ENCODE results near the gene LRWD1. TPM values are rescaled to one million over a fixed set of nuclear protein-coding genes. Genes with fewer than 3 reads are reported as not detected.

The LRWD1 gene
- 21.8 and 22.0 TPM in 2 replicates for total RNA-seq

DNA sequence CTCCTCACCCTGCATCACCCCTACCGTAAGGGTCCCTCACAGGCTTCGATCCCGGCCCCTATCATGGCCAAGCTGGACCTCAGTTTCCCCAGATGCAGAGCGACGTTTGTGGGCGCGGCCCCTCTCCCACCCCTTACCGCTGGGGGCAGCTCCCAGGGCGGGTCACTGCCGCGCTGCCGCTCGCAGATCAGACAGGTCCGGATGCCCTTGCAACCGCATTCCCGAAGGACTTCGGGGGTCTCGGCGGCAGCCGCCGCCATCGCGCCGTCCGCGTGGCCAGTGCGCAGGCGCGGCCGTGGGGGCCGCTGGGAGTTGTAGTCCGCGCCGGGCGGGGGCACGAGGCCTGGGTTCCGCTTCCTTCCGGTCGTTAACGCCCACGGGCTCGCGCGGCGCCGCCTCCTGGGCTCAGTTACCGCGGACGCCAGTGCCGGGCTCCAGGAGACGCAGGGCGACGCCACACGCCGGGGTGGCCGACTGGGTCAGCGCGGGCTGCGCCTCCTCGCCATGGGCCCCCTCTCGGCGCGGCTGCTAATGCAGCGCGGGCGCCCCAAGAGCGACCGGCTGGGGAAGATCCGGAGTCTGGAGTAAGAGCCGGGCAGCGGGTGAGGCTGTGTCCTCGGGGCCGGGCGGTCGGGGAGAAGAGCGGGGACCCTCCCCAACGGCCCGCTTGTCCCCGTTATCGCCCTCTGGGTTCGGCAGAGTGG lies at the start of gene LRWD1, which contains the start of gene ALKBH4:
LRWD1 (plus strand) TSS at position 408 of the 704 bp plus-strand sequence; CDS start at position 505, 97 bp downstream.
ALKBH4 (minus strand) TSS at position 287 of the 704 bp plus-strand sequence; CDS start at position 260, 27 bp downstream.
- Mint-ChIP-seq H3K27ac (peak within 1 kb of the TSS; percentile 83), H3K4me3 (ENCODE audit: low read depth) (peak within 1 kb of the TSS; percentile 90), H3K4me1 (ENCODE audit: low read depth) (peaks cover 21% of the 10 kb centered on the region), H3K36me3 (ENCODE audit: low read depth) (peaks cover 5% of the 10 kb centered on the region), H3K9me3 (no peaks in the 10 kb centered on the region), H3K27me3 (ENCODE audit: low read depth) (no peaks in the 10 kb centered on the region)
- intact Hi-C loops (cut with micrococcal nuclease) = loop anchor here (1.0 to 5.0 kb wide), 3 partner anchors 31 to 67 kb away; partner anchors contain the start of genes ORAI2 and PRKRIP1
- peak; percentile 92 for DNase-seq (ENCODE audit: low spot score)

DNA sequence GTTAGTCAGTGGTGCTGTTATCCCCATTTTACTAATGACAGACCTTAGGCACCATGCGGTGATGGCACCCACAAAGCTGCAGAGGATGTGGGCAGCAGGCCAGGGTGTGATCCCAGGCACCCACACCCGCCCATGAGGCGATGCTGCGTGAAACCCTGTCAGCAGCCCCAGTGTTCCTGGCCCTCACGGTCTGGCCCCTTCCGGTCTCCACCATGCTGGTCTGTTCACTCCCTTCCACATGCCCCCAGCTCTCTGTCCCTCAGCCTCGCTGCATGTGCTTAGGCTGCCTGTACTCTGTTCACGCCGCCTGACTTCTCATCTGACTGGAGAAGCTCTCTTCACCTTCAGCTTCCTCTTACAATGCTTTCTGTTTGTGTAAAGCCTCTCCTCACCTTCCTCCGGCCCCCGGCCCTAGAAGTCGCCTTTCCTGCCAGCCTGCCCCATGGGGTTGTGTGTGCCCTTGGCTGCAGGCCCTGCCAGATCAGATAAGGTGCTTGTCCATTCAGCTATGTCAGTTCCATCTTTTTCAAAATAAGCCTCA lies 49.0 kb upstream of the LRWD1 start:
- Mint-ChIP-seq H3K9me3 (no peaks in the 10 kb centered on the region), H3K4me1 (ENCODE audit: low read depth) (peaks cover 60% of the 10 kb centered on the region), H3K27me3 (ENCODE audit: low read depth) (no peaks in the 10 kb centered on the region), H3K36me3 (ENCODE audit: low read depth) (peaks cover 74% of the 10 kb centered on the region), H3K27ac (peak overlapping the region; percentile 97), H3K4me3 (ENCODE audit: low read depth) (peak overlapping the region; percentile 68)
- intact Hi-C loops (cut with micrococcal nuclease) = loop anchor here (1.0 to 2.0 kb wide), 2 partner anchors 11 to 15 kb away; no protein-coding TSS in a partner anchor
- DNase-seq (ENCODE audit: low spot score) = peak; percentile 60

DNA sequence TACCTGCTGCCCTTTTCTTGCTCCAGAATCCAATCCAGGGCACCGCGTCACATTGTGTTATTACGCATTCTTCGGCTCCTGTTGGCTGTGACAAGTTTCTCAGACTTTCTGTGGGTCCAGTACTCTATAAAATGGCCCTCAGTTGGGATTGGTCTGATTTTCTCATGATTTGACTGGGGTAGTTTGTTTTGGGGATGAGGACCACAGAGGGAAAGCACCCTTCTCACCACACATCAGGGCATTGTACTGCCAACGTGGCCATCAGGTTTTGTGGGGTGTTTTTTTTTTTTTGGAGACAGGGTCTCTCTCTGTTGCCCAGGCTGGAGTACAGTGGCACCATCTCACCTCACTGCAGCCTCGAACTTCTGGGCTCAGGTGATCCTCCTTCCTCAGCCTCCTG lies 48.4 kb upstream of the LRWD1 start:
- H3K36me3 Mint-ChIP-seq (ENCODE audit: low read depth) = peaks cover 74% of the 10 kb centered on the region
- peaks cover 63% of the 10 kb centered on the region for H3K4me1 Mint-ChIP-seq (ENCODE audit: low read depth)
- intact Hi-C loops (cut with micrococcal nuclease) = no loop called here

DNA sequence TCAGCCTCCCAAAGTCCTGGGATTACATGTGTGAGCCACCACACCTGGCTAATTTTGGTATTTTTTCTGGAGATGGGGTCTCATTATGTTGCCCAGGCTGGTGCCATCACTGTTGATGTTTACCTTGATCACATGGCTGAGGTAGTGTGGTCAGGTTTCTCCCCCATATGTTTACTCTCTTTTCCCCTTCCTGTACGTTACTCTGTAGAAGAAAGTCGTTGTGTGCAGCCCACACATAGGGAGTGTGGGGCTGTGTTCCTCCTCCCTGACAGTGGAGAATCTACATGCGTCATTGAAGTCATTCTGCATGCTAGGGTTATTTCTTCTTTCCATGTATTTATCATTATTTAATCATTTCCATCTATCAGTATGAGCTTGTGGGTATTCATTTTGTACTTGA lies 47.7 kb upstream of the LRWD1 start:
- Mint-ChIP-seq H3K27me3 (ENCODE audit: low read depth) (no peaks in the 10 kb centered on the region), H3K4me3 (ENCODE audit: low read depth) (no peak overlapping the region), H3K36me3 (ENCODE audit: low read depth) (peaks cover 72% of the 10 kb centered on the region), H3K27ac (peak overlapping the region; percentile 97), H3K4me1 (ENCODE audit: low read depth) (peaks cover 63% of the 10 kb centered on the region), H3K9me3 (no peaks in the 10 kb centered on the region)
- DNase-seq (ENCODE audit: low spot score) = no peak
- intact Hi-C loops (cut with micrococcal nuclease) = no loop called here

More for the DNA sequence above, 48.4 kb upstream of the LRWD1 start:
- H3K27me3 Mint-ChIP-seq (ENCODE audit: low read depth) = no peaks in the 10 kb centered on the region
- DNase-seq (ENCODE audit: low spot score) = no peak
- H3K9me3 Mint-ChIP-seq = no peaks in the 10 kb centered on the region
- peak overlapping the region; percentile 97 for H3K27ac Mint-ChIP-seq
- peak overlapping the region; percentile 68 for H3K4me3 Mint-ChIP-seq (ENCODE audit: low read depth)

DNA sequence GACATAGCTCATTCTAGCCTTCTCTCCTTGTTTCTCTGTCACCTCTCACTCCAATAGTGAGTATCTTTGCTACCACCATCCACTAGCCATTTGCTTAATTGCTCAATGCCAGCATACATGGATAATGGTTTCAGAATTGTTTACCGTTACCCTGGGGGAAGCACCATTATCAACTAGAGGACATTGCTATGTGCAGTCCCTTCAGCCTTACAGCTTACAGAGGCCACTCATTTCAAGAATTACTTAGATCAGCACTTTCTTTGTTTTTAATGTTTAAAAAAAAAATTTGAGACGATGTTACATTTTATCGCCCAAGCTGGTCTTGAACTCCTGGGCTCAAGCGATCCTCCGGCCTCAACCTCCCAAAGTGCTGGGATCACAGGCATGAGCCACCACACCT lies 46.2 kb upstream of the LRWD1 start:
- DNase-seq (ENCODE audit: low spot score) = no peak
- no peaks in the 10 kb centered on the region for H3K9me3 Mint-ChIP-seq
- peaks cover 68% of the 10 kb centered on the region for H3K36me3 Mint-ChIP-seq (ENCODE audit: low read depth)
- H3K27ac Mint-ChIP-seq = peak overlapping the region; percentile 6
- peaks cover 56% of the 10 kb centered on the region for H3K4me1 Mint-ChIP-seq (ENCODE audit: low read depth)
- no peak overlapping the region for H3K4me3 Mint-ChIP-seq (ENCODE audit: low read depth)
- intact Hi-C loops (cut with micrococcal nuclease) = no loop called here
- H3K27me3 Mint-ChIP-seq (ENCODE audit: low read depth) = no peaks in the 10 kb centered on the region

DNA sequence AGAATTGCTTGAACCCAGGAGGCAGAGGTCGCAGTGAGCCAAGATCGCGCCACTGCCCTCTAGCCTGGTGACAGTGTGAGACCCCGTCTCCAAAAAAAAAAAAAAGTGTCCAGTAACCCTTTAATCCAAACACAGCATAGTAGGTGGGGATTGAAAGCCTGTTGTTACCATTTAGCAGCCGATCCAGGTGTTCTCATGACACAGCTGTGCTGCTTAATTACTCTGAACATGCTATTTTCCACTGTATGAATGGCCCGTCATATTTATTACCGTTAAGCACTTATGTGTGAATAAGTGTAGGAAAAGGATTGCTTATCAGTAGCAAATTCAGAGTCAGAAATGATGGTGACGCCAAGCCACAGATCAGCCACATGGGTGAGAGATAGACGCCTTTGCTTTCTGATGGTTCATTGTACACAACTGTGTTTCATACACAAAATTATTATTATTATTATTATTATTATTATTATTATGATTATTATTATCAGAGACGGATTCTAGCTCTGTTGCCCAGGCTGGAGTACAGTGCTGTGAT lies 43.0 kb upstream of the LRWD1 start:
- Mint-ChIP-seq H3K36me3 (ENCODE audit: low read depth) (peaks cover 68% of the 10 kb centered on the region), H3K9me3 (no peaks in the 10 kb centered on the region), H3K4me1 (ENCODE audit: low read depth) (peaks cover 57% of the 10 kb centered on the region), H3K27me3 (ENCODE audit: low read depth) (no peaks in the 10 kb centered on the region), H3K4me3 (ENCODE audit: low read depth) (no peak overlapping the region), H3K27ac (no peak overlapping the region)
- intact Hi-C loops (cut with micrococcal nuclease) = no loop called here
- no peak for DNase-seq (ENCODE audit: low spot score)

DNA sequence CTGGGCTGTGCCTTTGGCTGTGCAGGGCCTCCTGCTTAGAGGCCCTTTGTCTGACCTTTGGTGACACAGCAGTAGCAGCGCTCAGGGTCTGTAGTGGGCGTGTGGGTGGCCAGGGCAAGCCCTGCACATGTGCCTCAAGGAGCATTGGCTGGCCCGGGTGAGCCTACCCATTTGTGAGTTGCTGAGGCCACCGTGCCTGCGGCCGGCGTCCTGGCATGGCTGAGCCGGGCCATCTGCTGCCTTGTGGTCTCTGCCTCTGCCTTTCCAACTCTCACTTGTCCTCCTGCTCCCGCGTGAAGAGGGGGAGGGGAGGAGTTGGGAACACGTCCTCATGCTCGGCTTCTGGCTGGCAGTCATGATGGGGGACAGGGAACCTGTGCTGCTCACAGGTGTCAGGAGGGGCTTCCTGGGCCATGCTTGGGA lies 40.6 kb upstream of the LRWD1 start:
- DNase-seq (ENCODE audit: low spot score) = no peak
- intact Hi-C loops (cut with micrococcal nuclease) = no loop called here
- H3K27ac Mint-ChIP-seq = peak overlapping the region; percentile 100
- no peaks in the 10 kb centered on the region for H3K9me3 Mint-ChIP-seq
- H3K4me3 Mint-ChIP-seq (ENCODE audit: low read depth) = no peak overlapping the region
- peaks cover 58% of the 10 kb centered on the region for H3K4me1 Mint-ChIP-seq (ENCODE audit: low read depth)
- peaks cover 65% of the 10 kb centered on the region for H3K36me3 Mint-ChIP-seq (ENCODE audit: low read depth)
- H3K27me3 Mint-ChIP-seq (ENCODE audit: low read depth) = no peaks in the 10 kb centered on the region

DNA sequence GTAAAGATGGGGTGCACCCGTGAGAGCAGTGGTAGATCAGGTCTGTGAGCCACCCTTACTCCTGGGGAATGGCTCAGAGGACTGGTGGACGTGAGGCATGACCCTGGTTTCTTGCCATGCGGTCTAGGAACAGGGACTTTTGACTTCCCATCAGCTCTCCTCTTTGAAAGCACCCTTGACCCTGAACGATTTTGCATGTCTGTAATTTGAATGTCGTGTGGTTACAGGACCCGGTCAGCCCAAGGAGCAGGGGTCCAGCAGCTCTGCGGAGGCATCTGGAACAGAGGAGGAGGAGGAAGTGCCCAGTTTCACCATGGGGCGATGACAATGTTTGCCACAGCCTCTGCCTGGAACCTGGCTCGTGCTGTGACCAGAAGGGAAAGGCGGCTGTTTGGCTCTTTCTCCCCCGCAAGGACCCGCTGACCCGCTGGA lies 40.0 kb upstream of the LRWD1 start:
- Mint-ChIP-seq H3K9me3 (no peaks in the 10 kb centered on the region), H3K27ac (peak overlapping the region; percentile 100), H3K27me3 (ENCODE audit: low read depth) (no peaks in the 10 kb centered on the region), H3K4me3 (ENCODE audit: low read depth) (peak overlapping the region; percentile 47), H3K4me1 (ENCODE audit: low read depth) (peaks cover 60% of the 10 kb centered on the region), H3K36me3 (ENCODE audit: low read depth) (peaks cover 64% of the 10 kb centered on the region)
- intact Hi-C loops (cut with micrococcal nuclease) = no loop called here
- no peak for DNase-seq (ENCODE audit: low spot score)

DNA sequence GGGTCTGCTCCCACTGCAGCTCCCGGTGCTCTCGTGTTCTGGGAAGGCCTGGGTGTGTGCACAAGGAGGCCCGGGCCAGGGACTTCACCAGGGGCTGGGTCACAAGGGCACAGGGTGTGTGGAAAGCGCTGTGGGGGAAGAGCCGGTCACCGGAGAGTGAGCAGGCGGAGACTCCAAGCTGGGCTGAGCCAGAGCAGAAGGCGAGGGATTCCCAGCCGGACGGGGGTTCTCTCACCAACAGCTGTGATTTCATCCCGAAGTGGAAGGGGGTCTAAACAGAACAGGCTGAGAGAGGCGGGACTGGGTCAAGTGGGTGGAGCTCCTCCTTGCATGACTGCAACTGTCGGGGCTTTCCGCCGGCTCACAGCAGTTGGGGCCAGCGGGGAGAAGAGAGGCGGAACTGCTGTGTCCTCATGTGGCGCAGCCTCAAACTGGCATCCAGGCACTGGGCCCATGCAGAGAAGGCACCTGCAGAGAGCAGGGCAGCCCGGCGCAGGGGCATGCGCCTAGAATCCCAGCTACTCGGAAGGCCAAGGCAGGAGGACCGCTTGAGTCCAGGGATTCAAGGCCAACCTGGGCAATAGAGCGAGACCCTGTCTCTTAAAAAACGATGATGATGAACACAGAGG lies 39.0 kb upstream of the LRWD1 start:
- peak; percentile 79 for DNase-seq (ENCODE audit: low spot score)
- no peaks in the 10 kb centered on the region for H3K27me3 Mint-ChIP-seq (ENCODE audit: low read depth)
- no peaks in the 10 kb centered on the region for H3K9me3 Mint-ChIP-seq
- H3K4me3 Mint-ChIP-seq (ENCODE audit: low read depth) = peak overlapping the region; percentile 68
- H3K4me1 Mint-ChIP-seq (ENCODE audit: low read depth) = peaks cover 55% of the 10 kb centered on the region
- peaks cover 54% of the 10 kb centered on the region for H3K36me3 Mint-ChIP-seq (ENCODE audit: low read depth)
- intact Hi-C loops (cut with micrococcal nuclease) = loop anchor here (1.0 kb wide), 3 partner anchors 9 to 39 kb away; partner anchors contain the start of genes ALKBH4 and LRWD1
- H3K27ac Mint-ChIP-seq = peak overlapping the region; percentile 100

DNA sequence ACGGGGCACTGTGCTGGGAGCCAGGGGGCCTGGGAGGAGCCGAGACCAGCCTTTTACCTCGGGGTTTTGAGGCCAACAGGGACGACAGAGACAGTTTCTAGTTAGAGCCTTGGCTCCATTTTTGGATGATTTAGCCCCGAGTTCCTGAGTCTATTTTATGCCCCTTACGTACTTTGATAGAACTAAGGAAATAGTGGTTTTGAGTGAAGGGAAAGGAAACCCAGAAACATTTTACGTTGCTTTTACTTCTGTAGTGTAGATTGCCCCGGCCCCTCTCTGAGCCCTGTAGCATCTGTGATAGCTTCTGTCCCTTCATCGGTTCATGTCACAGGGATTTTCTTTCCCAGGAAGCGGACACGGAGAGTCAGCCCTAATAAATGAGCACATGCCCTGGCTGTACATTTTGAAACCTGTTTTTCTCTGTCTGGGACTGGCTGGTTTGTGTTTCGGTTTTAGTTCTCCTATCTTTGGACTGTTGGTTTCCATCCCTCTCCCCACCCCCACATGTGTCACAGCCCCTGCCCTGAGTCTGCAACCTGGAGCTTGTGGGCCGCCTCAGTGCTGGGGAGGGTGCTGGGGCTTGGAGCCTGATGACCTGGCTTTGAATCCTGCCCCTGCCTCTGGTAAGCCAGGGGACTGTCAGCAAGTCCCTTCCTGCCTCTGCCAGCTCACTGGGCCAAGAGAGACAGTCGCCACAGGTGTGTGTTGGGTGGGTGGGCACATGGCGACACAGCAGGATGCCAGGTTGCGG lies 38.3 kb upstream of the LRWD1 start:
- H3K9me3 Mint-ChIP-seq = no peaks in the 10 kb centered on the region
- H3K27me3 Mint-ChIP-seq (ENCODE audit: low read depth) = no peaks in the 10 kb centered on the region
- intact Hi-C loops (cut with micrococcal nuclease) = loop anchor here (1.0 kb wide), 3 partner anchors 8 to 38 kb away; partner anchors contain the start of genes ALKBH4 and LRWD1
- DNase-seq (ENCODE audit: low spot score) = peak; percentile 76
- H3K4me1 Mint-ChIP-seq (ENCODE audit: low read depth) = peaks cover 57% of the 10 kb centered on the region
- peak overlapping the region; percentile 100 for H3K27ac Mint-ChIP-seq
- H3K4me3 Mint-ChIP-seq (ENCODE audit: low read depth) = peak overlapping the region; percentile 68
- H3K36me3 Mint-ChIP-seq (ENCODE audit: low read depth) = peaks cover 49% of the 10 kb centered on the region

DNA sequence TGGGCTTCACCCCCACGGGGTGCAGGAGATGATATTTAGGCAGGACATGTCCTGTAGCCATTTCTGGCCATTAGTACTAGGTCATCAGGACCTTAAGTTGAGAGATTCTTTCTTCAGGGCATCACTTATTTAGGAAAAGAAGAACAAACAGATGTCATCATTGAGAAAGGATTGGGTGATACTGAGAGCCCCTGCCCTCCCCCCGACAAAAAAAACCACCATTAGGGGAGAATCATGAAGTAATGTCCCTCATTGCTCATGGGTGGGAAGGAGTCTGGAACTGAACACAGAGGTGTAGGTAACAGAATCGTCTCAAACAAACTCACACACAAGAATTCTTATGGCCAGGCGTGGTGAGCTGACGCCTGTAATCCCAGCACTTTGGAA lies 37.8 kb upstream of the LRWD1 start:
- H3K4me1 Mint-ChIP-seq (ENCODE audit: low read depth) = peaks cover 63% of the 10 kb centered on the region
- intact Hi-C loops (cut with micrococcal nuclease) = no loop called here
- H3K4me3 Mint-ChIP-seq (ENCODE audit: low read depth) = peak overlapping the region; percentile 68
- peak overlapping the region; percentile 100 for H3K27ac Mint-ChIP-seq
- DNase-seq (ENCODE audit: low spot score) = no peak
- H3K27me3 Mint-ChIP-seq (ENCODE audit: low read depth) = no peaks in the 10 kb centered on the region
- H3K36me3 Mint-ChIP-seq (ENCODE audit: low read depth) = peaks cover 45% of the 10 kb centered on the region
- no peaks in the 10 kb centered on the region for H3K9me3 Mint-ChIP-seq
